GM12891 (cell line): ENCODE results near the gene CKM.

ENCODE experiments used
- POLR2A ChIP-seq: IDR thresholded peaks from 2 replicates; pipeline ENCODE4 v1.6.1; 2011; ENCODE audit warnings: low read depth, low read length, control low read depth
- POLR2AphosphoS5 ChIP-seq: IDR thresholded peaks from 2 replicates; pipeline ENCODE4 v1.6.1; 2011; ENCODE audit warnings: low read depth, low read length, control low read depth
- TAF1 ChIP-seq: IDR thresholded peaks from 2 replicates; pipeline ENCODE4 v1.6.1; 2011; ENCODE audit warnings: low read depth, low read length, control low read depth

GRCh38 chr19:45258862-45259261 is 63.8 kb downstream of the CKM start:
- no peak for TF ChIP-seq POLR2AphosphoS5
- no peak for TF ChIP-seq POLR2A
- no peak for TF ChIP-seq TAF1
